HFF-Myc (cell line): ENCODE data around the gene PPM1L.

Experiments used
- DNase-seq: peaks from one replicate; pipeline ENCODE4 v3.0.0-alpha.2; 2011; ENCODE audit warnings: low read depth; ENCODE audit errors: extremely low read depth
- H3K4me3 ChIP-seq: replicated peaks from 2 replicates; pipeline ENCODE4 v1.5.1; 2011; ENCODE audit warnings: low read depth, mild to moderate bottlenecking, control low read depth, low read length
- TF ChIP-seq, protein P1 (sequence below): IDR thresholded peaks from 2 replicates; pipeline ENCODE4 v1.5.1; 2012; ENCODE audit warnings: mild to moderate bottlenecking, low read depth, low read length, control low read depth; ENCODE audit errors: missing control alignments

Gene PPM1L

DNA sequence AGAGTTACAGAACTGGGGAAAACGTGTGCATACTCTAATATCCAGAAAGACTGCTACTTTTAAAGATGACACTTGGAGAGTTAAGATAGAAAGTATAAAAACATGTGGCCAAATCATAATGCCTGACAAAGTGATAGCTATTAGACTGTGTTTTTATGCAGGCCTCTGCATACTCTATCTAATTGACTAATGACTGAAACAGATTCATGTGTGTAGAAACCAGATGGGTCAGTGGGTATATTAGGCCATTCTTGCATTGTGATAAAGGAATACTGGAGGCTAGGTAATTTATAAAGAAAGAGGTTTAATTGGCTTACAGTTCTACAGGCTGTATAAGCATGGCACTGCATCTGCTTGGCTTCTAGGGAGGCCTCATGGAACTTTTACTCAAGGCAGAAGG is 71.5 kb downstream of the PPM1L start:
- no peak for DNase-seq
- no peak overlapping the region for H3K4me3 ChIP-seq
- TF ChIP-seq, protein P1, sequence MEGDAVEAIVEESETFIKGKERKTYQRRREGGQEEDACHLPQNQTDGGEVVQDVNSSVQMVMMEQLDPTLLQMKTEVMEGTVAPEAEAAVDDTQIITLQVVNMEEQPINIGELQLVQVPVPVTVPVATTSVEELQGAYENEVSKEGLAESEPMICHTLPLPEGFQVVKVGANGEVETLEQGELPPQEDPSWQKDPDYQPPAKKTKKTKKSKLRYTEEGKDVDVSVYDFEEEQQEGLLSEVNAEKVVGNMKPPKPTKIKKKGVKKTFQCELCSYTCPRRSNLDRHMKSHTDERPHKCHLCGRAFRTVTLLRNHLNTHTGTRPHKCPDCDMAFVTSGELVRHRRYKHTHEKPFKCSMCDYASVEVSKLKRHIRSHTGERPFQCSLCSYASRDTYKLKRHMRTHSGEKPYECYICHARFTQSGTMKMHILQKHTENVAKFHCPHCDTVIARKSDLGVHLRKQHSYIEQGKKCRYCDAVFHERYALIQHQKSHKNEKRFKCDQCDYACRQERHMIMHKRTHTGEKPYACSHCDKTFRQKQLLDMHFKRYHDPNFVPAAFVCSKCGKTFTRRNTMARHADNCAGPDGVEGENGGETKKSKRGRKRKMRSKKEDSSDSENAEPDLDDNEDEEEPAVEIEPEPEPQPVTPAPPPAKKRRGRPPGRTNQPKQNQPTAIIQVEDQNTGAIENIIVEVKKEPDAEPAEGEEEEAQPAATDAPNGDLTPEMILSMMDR, result no peak

DNA sequence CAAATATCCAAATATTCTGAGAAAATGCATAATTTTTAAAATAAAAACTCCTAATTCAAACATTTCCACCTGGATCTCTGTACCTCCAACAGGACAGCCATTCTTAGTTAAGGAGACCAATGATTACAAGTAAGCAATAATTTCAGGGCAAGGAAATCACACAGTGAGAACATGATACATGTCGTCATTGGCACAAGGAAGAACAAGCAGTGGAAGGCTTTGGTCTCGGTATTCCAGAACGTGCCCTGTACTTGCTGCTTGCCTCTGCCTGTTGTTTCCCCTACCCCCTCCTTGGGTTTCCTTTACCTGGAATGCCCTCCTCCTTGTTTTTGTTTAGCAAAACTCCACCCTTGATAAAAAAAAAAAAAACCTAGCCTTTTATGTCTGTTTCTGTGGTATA is 72.8 kb downstream of the PPM1L start:
- no peak for DNase-seq
- TF ChIP-seq, protein P1, result no peak
- H3K4me3 ChIP-seq, result no peak overlapping the region

DNA sequence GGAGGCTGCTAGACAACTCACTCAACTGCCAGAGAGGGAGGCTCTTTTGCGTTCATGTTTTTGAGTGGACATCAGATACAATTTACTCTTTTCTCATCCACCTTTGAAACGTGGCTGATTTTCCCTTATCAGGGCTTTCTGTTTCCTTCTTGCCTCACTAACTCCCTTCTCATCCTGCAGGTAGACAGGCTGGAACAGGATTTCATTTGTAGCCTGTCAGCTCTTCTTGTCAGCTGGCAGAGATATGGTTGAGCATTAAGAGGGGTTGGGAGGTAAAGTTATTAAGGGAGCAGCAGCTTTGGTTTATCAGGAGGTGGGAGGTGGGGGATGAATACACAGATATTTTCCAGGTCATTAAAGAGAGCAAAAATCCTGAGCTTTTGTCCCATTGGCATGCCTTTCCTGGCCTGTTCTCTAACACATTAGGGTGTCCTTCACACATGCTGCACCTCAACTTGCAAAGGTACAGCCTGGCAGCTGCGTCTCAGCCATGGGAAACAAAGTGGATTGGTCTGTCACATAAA is 73.5 kb downstream of the PPM1L start:
- TF ChIP-seq, protein P1, result no peak
- no peak for DNase-seq

DNA sequence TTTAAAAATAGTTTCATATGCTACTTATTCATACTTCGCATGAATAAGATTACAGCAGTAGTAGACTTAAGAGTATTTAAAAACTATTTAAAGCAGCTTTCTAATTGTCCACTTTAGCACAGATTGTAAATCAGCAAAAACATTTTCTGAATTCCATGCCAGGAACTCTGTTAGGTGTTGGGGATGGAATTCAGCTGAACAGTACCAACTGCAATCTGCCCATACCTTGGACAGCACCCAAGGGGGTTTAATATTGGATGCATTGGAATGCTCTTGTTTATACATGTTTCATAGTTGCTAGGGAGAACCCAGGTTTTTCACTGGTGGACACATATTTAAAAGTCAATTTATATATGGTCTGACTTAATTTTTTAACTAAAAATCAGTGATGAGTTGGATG is 74.8 kb downstream of the PPM1L start:
- H3K4me3 ChIP-seq, result no peak overlapping the region
- TF ChIP-seq, protein P1, result no peak
- DNase-seq, result no peak

More for the DNA sequence above, 73.5 kb downstream of the PPM1L start:
- no peak overlapping the region for H3K4me3 ChIP-seq

DNA sequence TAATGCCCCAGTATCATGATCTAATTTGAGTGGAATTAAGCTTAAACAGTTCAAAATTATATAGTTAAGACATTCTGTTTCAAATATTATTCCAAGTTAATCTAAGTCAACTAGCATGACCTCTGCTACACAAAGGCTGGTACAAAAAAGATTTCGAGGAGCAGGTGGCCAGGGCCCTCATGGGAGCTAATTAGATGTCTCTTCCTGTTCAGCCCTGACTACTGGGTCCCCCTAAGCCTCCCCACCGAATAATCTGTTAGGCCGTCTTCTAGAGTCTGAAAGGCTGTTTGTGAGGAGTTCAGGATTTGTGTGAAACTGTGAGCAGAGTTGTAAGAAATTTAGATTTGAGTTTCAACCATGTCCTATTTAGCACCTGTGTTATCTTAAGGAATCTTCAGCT is 75.4 kb downstream of the PPM1L start:
- DNase-seq, result no peak
- no peak overlapping the region for H3K4me3 ChIP-seq
- TF ChIP-seq, protein P1, result no peak

DNA sequence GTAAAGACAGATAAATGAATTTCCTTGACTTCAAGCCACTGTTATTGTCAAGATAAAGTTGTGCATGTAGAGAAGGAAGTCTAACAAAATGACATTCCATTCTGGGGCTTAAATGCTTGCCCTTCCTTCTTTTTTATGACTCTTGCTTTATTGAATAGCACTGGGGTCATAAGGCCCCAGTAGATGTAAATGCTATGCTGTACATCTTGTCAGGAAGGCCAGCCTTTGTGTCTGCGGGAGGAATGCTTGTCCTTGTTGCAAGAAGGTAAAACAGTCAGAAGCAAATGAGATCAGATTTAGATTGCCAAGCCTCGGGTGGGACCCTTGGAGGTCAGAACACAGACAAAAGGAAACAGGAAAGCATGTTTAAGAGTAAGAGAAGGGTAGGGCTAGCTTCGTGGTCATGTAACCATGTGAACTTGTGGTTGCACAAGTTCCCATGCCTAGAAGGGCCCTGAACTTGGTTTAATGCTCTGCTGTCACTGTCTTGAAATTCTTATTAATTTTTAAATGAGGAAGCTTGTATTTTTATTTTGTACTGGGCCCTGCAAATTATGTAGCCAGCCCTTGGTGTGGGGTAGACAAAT is 81.5 kb downstream of the PPM1L start:
- TF ChIP-seq, protein P1, result no peak
- no peak overlapping the region for H3K4me3 ChIP-seq
- no peak for DNase-seq

DNA sequence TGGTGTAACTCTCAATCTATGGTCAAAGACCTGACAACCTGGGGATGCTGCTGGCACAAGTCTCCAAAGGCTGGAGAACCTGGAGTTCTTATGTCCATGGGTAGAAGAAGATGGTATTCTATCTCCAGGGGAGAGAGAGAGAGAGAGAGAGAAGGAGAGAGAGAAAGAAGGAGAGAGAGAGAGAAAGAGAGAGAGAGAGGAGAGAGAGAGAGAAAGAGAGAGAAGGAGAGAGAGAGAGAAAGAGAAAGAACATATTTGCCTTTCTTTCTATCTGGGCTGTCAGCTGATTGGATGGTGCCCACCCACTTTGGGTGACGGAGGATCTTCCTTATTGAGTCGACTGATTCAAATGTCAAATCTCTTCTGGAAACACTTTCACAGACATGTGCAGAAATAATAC is 84.6 kb downstream of the PPM1L start:
- TF ChIP-seq, protein P1, result no peak
- no peak for DNase-seq
- no peak overlapping the region for H3K4me3 ChIP-seq
